MCF 10A (cell line): ENCODE measurements around the gene GHSR. TPM values are rescaled to one million over a fixed set of nuclear protein-coding genes. Genes with fewer than 3 reads are reported as not detected.

Experiments used
- BruUV-seq: library from RNA; stranded (reverse); fragments of 400-500 nt; replicated peaks from 2 replicates; lab custom pipeline; 2021; lab: Mats Ljungman, UMichigan
- CTCF ChIA-PET: fragments of 300-600 bp; sonication (Branson Sonifier 250); formaldehyde crosslinking; extraction: SDS; loops from one replicate; lab custom pipeline; 2021; ENCODE audit warnings: antibody characterized with exemption, inconsistent platforms; lab: Yijun Ruan, JAX
- POLR2A ChIA-PET: fragments of 300-600, 350-650 bp; sonication (Branson Sonifier 250); formaldehyde crosslinking; extraction: SDS; loops from one replicate; lab custom pipeline; 2020; ENCODE audit warnings: antibody characterized with exemption, inconsistent platforms; lab: Yijun Ruan, JAX
- DNase-seq: peaks from one replicate; pipeline ENCODE4 v3.0.0-alpha.2; 2018; ENCODE audit not compliant: unreplicated experiment
- H3K27ac Mint-ChIP-seq: one replicate; pipeline ENCODE4 v1.8.0; 2022; ENCODE audit warnings: mild to moderate bottlenecking, low read depth, mixed read lengths; ENCODE audit not compliant: unreplicated experiment
- H3K27me3 Mint-ChIP-seq: one replicate; pipeline ENCODE4 v1.8.0; 2022; ENCODE audit warnings: mixed read lengths; ENCODE audit not compliant: insufficient read depth, unreplicated experiment
- H3K36me3 Mint-ChIP-seq: one replicate; pipeline ENCODE4 v1.8.0; 2022; ENCODE audit warnings: mild to moderate bottlenecking, moderate library complexity, mixed read lengths; ENCODE audit not compliant: insufficient read depth, unreplicated experiment
- H3K4me1 Mint-ChIP-seq: one replicate; pipeline ENCODE4 v1.8.0; 2022; ENCODE audit warnings: mixed read lengths; ENCODE audit not compliant: insufficient read depth, unreplicated experiment
- H3K4me3 Mint-ChIP-seq: one replicate; pipeline ENCODE4 v1.8.0; 2022; ENCODE audit warnings: mild to moderate bottlenecking, moderate library complexity, mixed read lengths; ENCODE audit not compliant: unreplicated experiment
- H3K9me3 Mint-ChIP-seq: one replicate; pipeline ENCODE4 v1.8.0; 2022; ENCODE audit warnings: mixed read lengths; ENCODE audit not compliant: unreplicated experiment
- CTCF ChIP-seq: fragments of 200-600 bp; IDR thresholded peaks from one replicate; pipeline ENCODE4 v1.8.0; 2022; ENCODE audit warnings: antibody characterized with exemption, mild to moderate bottlenecking; ENCODE audit not compliant: unreplicated experiment
- intact Hi-C: fragments of 100-400 bp; cut with micrococcal nuclease; formaldehyde crosslinking; loops from 2 replicates; pipeline ENCODE4 v1.14.1; 2022
- total RNA-seq: library from RNA; stranded (reverse); gene quantifications from 2 replicates; pipeline ENCODE4 v1.2.3, GENCODE V29; 2022

Gene GHSR
- total RNA-seq, 1 experiment from 2014 or later = not detected

GRCh38 chr3:172470588-172470987 lies 22.3 kb upstream of the GHSR start:
- BruUV-seq = no TSS peak
- Mint-ChIP-seq H3K9me3 (no peaks in the 10 kb centered on the region), H3K4me1 (peaks cover 10% of the 10 kb centered on the region), H3K27me3 (no peaks in the 10 kb centered on the region), H3K27ac (no peak overlapping the region), H3K4me3 (no peak overlapping the region), H3K36me3 (no peaks in the 10 kb centered on the region)
- ChIA-PET POLR2A (interaction anchor here (0.5 kb wide), 1 partner anchor 23 kb away, joined by 3 read pairs; no protein-coding TSS in a partner anchor), CTCF (interaction anchor here (0.6 to 1.0 kb wide), 3 partner anchors 9 to 191 kb away, joined by 3 to 4 read pairs (median 3); partner anchors contain the start of gene TNFSF10)
- intact Hi-C loops = no loop called here
- no peak for DNase-seq
- TF ChIP-seq CTCF = no peak

- no peak for TF ChIP-seq CTCF
- H3K36me3 Mint-ChIP-seq = no peaks in the 10 kb centered on the region
- no peaks in the 10 kb centered on the region for H3K27me3 Mint-ChIP-seq
- ChIA-PET POLR2A (interaction anchor here (0.6 to 1.5 kb wide), 4 partner anchors 10 to 1424 kb away, joined by 3 to 5 read pairs (median 4); no protein-coding TSS in a partner anchor), CTCF (interaction anchor here (0.8 to 1.9 kb wide), 7 partner anchors 9 to 426 kb away, joined by 3 to 9 read pairs (median 3); no protein-coding TSS in a partner anchor)
- no peak overlapping the region for H3K4me3 Mint-ChIP-seq
- intact Hi-C loops = no loop called here
- no peaks in the 10 kb centered on the region for H3K9me3 Mint-ChIP-seq
- DNase-seq = peak; percentile 88
- peaks cover 10% of the 10 kb centered on the region for H3K4me1 Mint-ChIP-seq
- peak overlapping the region; percentile 86 for H3K27ac Mint-ChIP-seq
- BruUV-seq = no TSS peak
These were observed 19.0 kb upstream of the GHSR start for GRCh38 chr3:172467170-172467824.

GRCh38 chr3:172466553-172467130 lies 18.4 kb upstream of the GHSR start:
- CTCF ChIA-PET = interaction anchor here (0.8 to 1.9 kb wide), 6 partner anchors 8 to 425 kb away, joined by 3 to 9 read pairs (median 4); no protein-coding TSS in a partner anchor
- H3K27me3 Mint-ChIP-seq = no peaks in the 10 kb centered on the region
- no peaks in the 10 kb centered on the region for H3K36me3 Mint-ChIP-seq
- H3K9me3 Mint-ChIP-seq = no peaks in the 10 kb centered on the region
- H3K27ac Mint-ChIP-seq = peak overlapping the region; percentile 86
- H3K4me3 Mint-ChIP-seq = no peak overlapping the region
- no peak for DNase-seq
- POLR2A ChIA-PET = interaction anchor here (0.6 to 1.5 kb wide), 3 partner anchors 11 to 42 kb away, joined by 3 to 5 read pairs (median 4); no protein-coding TSS in a partner anchor
- TF ChIP-seq CTCF = no peak
- BruUV-seq = no TSS peak
- peaks cover 10% of the 10 kb centered on the region for H3K4me1 Mint-ChIP-seq
- intact Hi-C loops = no loop called here

- ChIA-PET POLR2A (no interaction called here), CTCF (interaction anchor here (0.6 to 1.4 kb wide), 6 partner anchors 11 to 574 kb away, joined by 3 read pairs; no protein-coding TSS in a partner anchor)
- no peaks in the 10 kb centered on the region for H3K27me3 Mint-ChIP-seq
- no peak for DNase-seq
- intact Hi-C loops = no loop called here
- H3K4me1 Mint-ChIP-seq = peaks cover 10% of the 10 kb centered on the region
- no peaks in the 10 kb centered on the region for H3K9me3 Mint-ChIP-seq
- BruUV-seq = no TSS peak
- H3K27ac Mint-ChIP-seq = no peak overlapping the region
- TF ChIP-seq CTCF = no peak
- H3K4me3 Mint-ChIP-seq = no peak overlapping the region
- no peaks in the 10 kb centered on the region for H3K36me3 Mint-ChIP-seq
These were observed 17.0 kb upstream of the GHSR start for GRCh38 chr3:172465281-172465680.
